CD14-positive monocyte (primary cell): Measurements from ENCODE around the gene SPEF2. TPM values are rescaled to one million over a fixed set of nuclear protein-coding genes. Genes with fewer than 3 reads are reported as not detected.

Experiments
- DNase-seq, 3 donors: peaks; one replicate each; pipeline ENCODE4 v3.0.0-alpha.2; 2011 to 2022
- H2AFZ ChIP-seq: 2 replicates; pipeline ENCODE4 v1.6.0; 2012; ENCODE audit warnings: mild to moderate bottlenecking, low read depth, low read length, inconsistent platforms; ENCODE audit not compliant: insufficient read depth, poor library complexity, severe bottlenecking
- H3K27ac ChIP-seq, 2 donors: 1 replicate in 1 of 2; 2 replicates in 1 of 2; pipeline ENCODE4 v1.5.1; 2012 to 2013; ENCODE audit warnings: low read length in 2 of 2, control low read depth in 1 of 2, inconsistent platforms in 1 of 2, low read depth in 1 of 2, mild to moderate bottlenecking in 1 of 2
- H3K27me3 ChIP-seq, 2 donors: one replicate each; pipeline versions ENCODE4 v1.6.0 to v1.6.1; 2011 to 2013; ENCODE audit warnings: low read length in 2 of 2; ENCODE audit not compliant: control insufficient read depth in 2 of 2, insufficient read depth in 2 of 2
- H3K36me3 ChIP-seq, 2 donors: replicated peaks in 1 of 2; 1 replicate in 1 of 2; 2 replicates in 1 of 2; pipeline versions ENCODE4 v1.5.1 to v1.6.1; 2012 to 2013; ENCODE audit warnings: low read length in 2 of 2, control low read depth in 1 of 2, inconsistent platforms in 1 of 2, mild to moderate bottlenecking in 1 of 2; ENCODE audit not compliant: insufficient read depth in 2 of 2, control insufficient read depth in 1 of 2
- H3K4me1 ChIP-seq, 2 donors: 1 replicate in 1 of 2; 2 replicates in 1 of 2; pipeline versions ENCODE4 v1.5.1 to v1.6.1; 2012 to 2013; ENCODE audit warnings: low read length in 2 of 2, control low read depth in 1 of 2, inconsistent platforms in 1 of 2, mild to moderate bottlenecking in 1 of 2, moderate library complexity in 1 of 2; ENCODE audit not compliant: insufficient read depth in 2 of 2, control insufficient read depth in 1 of 2
- H3K4me2 ChIP-seq: replicated peaks from 2 replicates; pipeline ENCODE3; 2012; ENCODE audit warnings: low read length, moderate library complexity, mild to moderate bottlenecking; ENCODE audit not compliant: poor library complexity, severe bottlenecking; ENCODE audit errors: extremely low read depth
- H3K4me3 ChIP-seq, 3 experiments: fragments of 200-600 bp in 1 of 3; sonication (generic) in 1 of 3; replicated peaks in 1 of 3; 1 replicate in 2 of 3; 2 replicates in 1 of 3; pipeline ENCODE4 v1.5.1; 2011 to 2013; ENCODE audit warnings: low read length in 3 of 3, mild to moderate bottlenecking in 3 of 3, control low read depth in 2 of 3, low read depth in 2 of 3, inconsistent platforms in 1 of 3, moderate library complexity in 1 of 3
- H3K79me2 ChIP-seq: 2 replicates; pipeline ENCODE4 v1.6.0; 2012; ENCODE audit warnings: mild to moderate bottlenecking, control low read depth, inconsistent platforms, low read length, moderate library complexity; ENCODE audit not compliant: insufficient read depth
- H3K9ac ChIP-seq: 2 replicates; pipeline ENCODE4 v1.6.0; 2017; ENCODE audit warnings: low read length, mild to moderate bottlenecking; ENCODE audit not compliant: insufficient read depth, poor library complexity, severe bottlenecking
- H3K9me3 ChIP-seq, 2 donors: replicated peaks in 1 of 2; 1 replicate in 1 of 2; 2 replicates in 1 of 2; pipeline versions ENCODE4 v1.5.1 to v1.6.1; 2012 to 2013; ENCODE audit warnings: low read length in 2 of 2, control low read depth in 1 of 2; ENCODE audit not compliant: control insufficient read depth in 1 of 2, insufficient read depth in 1 of 2
- H4K20me1 ChIP-seq: 2 replicates; pipeline ENCODE4 v1.6.0; 2012; ENCODE audit warnings: mild to moderate bottlenecking, low read length, control low read depth, moderate library complexity; ENCODE audit not compliant: insufficient read depth
- H3K27ac Mint-ChIP-seq, 7 donors: one replicate each; pipeline ENCODE4 v1.8.0; 2020; ENCODE audit warnings: mild to moderate bottlenecking in 7 of 7, mixed read lengths in 7 of 7, moderate library complexity in 6 of 7, inconsistent platforms in 2 of 7
- H3K27me3 Mint-ChIP-seq, 3 donors: one replicate each; pipeline ENCODE4 v1.8.0; 2021 to 2022; ENCODE audit warnings: low read depth in 3 of 3, mild to moderate bottlenecking in 3 of 3, mixed read lengths in 3 of 3, moderate library complexity in 3 of 3, inconsistent platforms in 1 of 3
- H3K36me3 Mint-ChIP-seq, 2 donors: one replicate each; pipeline ENCODE4 v1.8.0; 2020; ENCODE audit warnings: mixed read lengths in 2 of 2, inconsistent platforms in 1 of 2, mild to moderate bottlenecking in 1 of 2
- H3K4me1 Mint-ChIP-seq: one replicate; pipeline ENCODE4 v1.8.0; 2020; ENCODE audit warnings: mild to moderate bottlenecking, mixed read lengths
- H3K4me3 Mint-ChIP-seq, 2 donors: one replicate each; pipeline ENCODE4 v1.8.0; 2020; ENCODE audit warnings: mild to moderate bottlenecking in 2 of 2, mixed read lengths in 2 of 2, moderate library complexity in 1 of 2
- H3K9me3 Mint-ChIP-seq, 7 donors: one replicate each; pipeline ENCODE4 v1.8.0; 2020 to 2022; ENCODE audit warnings: mixed read lengths in 7 of 7, mild to moderate bottlenecking in 6 of 7, moderate library complexity in 6 of 7, inconsistent platforms in 2 of 7
- CTCF ChIP-seq: fragments of 200-600 bp; IDR thresholded peaks from one replicate; pipeline ENCODE4 v1.8.0; 2022; ENCODE audit warnings: antibody characterized with exemption, mild to moderate bottlenecking
- WGBS: methylation state at CpG from one replicate; pipeline ENCODE4 v1.1.5; 2013; ENCODE audit warnings: missing lambda C conversion rate; ENCODE audit not compliant: insufficient coverage; 5-methylcytosine and 5-hydroxymethylcytosine counted together
- intact Hi-C, 2 donors: fragments of 100-400 bp; cut with micrococcal nuclease; formaldehyde crosslinking; loops; one replicate each; pipeline versions ENCODE4 v1.15.0 to v1.15.1; 2023
- polyA plus RNA-seq, 3 donors: library from polyadenylated mRNA; depleted of rRNA in 1 of 3; unstranded in 2 of 3; stranded (reverse) in 1 of 3; fragments of 300-500 nt in 2 of 3; fragments of >200 nt in 1 of 3; fragmentation: Illumina TruSeq in 2 of 3; gene quantifications; 1 replicate in 2 of 3; 2 replicates in 1 of 3; pipeline ENCODE4 v1.2.3, GENCODE V29; 2012 to 2021

SPEF2 gene
- polyA plus RNA-seq, 3 donors = 0.46 to 0.96 (median 0.48) TPM

- 44% methylated on average over 2 of the region's 4 CpGs for WGBS
- Histone ChIP-seq H3K9me3 (no peaks in the 10 kb centered on the region), H3K4me3 (peak overlapping the region in 1 of 3 experiments; percentile 33), H3K27me3 (no peaks in the 10 kb centered on the region), H2AFZ (no peak overlapping the region), H3K79me2 (no peaks in the 10 kb centered on the region), H3K4me1 (peaks cover 9 to 12% of the 10 kb centered on the region in 2 donors), H3K9ac (no peak overlapping the region), H3K36me3 (no peaks in the 10 kb centered on the region), H3K27ac (peak overlapping the region in 1 of 2 donors; percentile 58), H3K4me2 (peak overlapping the region; percentile 30), H4K20me1 (no peaks in the 10 kb centered on the region)
- Mint-ChIP-seq H3K27me3 (peaks cover 0 to 3% (median 1%) of the 10 kb centered on the region in 3 donors), H3K27ac (peak overlapping the region in 6 of 7 donors; percentile 45 to 79 (median 70)), H3K36me3 (peaks cover 26 to 38% of the 10 kb centered on the region in 2 donors), H3K4me3 (peak overlapping the region; percentile 39 to 49), H3K4me1 (peaks cover 19% of the 10 kb centered on the region), H3K9me3 (peaks cover 0 to 12% (median 7%) of the 10 kb centered on the region in 7 donors)
- intact Hi-C loops = no loop called here
- TF ChIP-seq CTCF = no peak
- DNase-seq = no peak
These were observed 46.9 kb downstream of the SPEF2 start for GRCh38 chr5:35664584-35664983.

GRCh38 chr5:35665096-35665495, 47.4 kb downstream of the SPEF2 start:
- H3K4me3 ChIP-seq = peak overlapping the region in 1 of 3 experiments; percentile 33
- peaks cover 19% of the 10 kb centered on the region for H3K4me1 Mint-ChIP-seq

More at GRCh38 chr5:35665096-35665495, 47.4 kb downstream of the SPEF2 start:
- Histone ChIP-seq H3K36me3 (no peaks in the 10 kb centered on the region), H2AFZ (no peak overlapping the region), H3K4me2 (peak overlapping the region; percentile 30), H3K27ac (peak overlapping the region in 1 of 2 donors; percentile 58), H3K27me3 (no peaks in the 10 kb centered on the region), H4K20me1 (no peaks in the 10 kb centered on the region), H3K9me3 (no peaks in the 10 kb centered on the region), H3K4me1 (peaks cover 9 to 12% of the 10 kb centered on the region in 2 donors), H3K79me2 (no peaks in the 10 kb centered on the region), H3K9ac (no peak overlapping the region)
- DNase-seq = peak in 2 of 3 donors; percentile 10
- peak overlapping the region in 1 of 2 donors; percentile 46 for H3K4me3 Mint-ChIP-seq
- H3K36me3 Mint-ChIP-seq = peaks cover 28 to 41% of the 10 kb centered on the region in 2 donors
- peaks cover 0 to 3% (median 1%) of the 10 kb centered on the region in 3 donors for H3K27me3 Mint-ChIP-seq
- intact Hi-C loops = no loop called here
- H3K9me3 Mint-ChIP-seq = peaks cover 0 to 12% (median 7%) of the 10 kb centered on the region in 7 donors
- TF ChIP-seq CTCF = no peak
- H3K27ac Mint-ChIP-seq = peak overlapping the region in 4 of 7 donors; percentile 12 to 76 (median 50)
- no CpG with 5 or more reads among the region's 4 CpGs for WGBS
